ENCODE data around the gene POU6F2. TPM values are rescaled to one million over a fixed set of nuclear protein-coding genes. Genes with fewer than 3 reads are reported as not detected.
"Not testable (repeated sequence)": the region's sequence is repeated elsewhere in the genome, so short reads cannot be mapped to it uniquely, and the experiment has no call there.

POU6F2 gene
- total RNA-seq, 1 experiment from 2014 or later, result 0.27 TPM

DNA sequence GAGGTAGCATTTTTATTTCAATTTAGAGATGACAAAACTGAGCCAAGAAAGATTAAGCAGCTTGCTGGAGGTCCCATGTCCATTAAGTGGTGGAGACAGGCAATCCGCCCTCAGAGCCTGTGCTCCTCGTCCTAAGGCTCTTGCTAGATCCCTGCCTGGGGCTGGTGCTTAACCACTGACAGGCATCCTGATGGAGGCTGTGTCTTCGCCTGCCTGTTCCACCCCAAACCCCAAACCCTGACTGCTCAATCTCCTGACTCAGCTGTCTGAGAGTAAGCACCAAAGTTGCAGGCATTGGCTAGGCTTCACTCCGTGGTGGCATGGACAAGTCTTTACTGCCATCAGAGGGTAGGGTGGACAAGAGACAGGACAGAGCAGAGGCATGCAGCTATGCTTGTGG, 209.4 kb downstream of the POU6F2 start:
- no peaks in the 10 kb centered on the region for H3K9me2 ChIP-seq (ENCODE audit: insufficient read depth)
- DNase-seq (ENCODE audit: low read depth, low spot score), result no peak
- no peak overlapping the region for H3K9ac ChIP-seq (ENCODE audit: low read length)
- ATAC-seq, result no peak
- no peaks in the 10 kb centered on the region for H4K20me1 ChIP-seq (ENCODE audit: insufficient read depth)
- no peaks in the 10 kb centered on the region for H3K79me2 ChIP-seq (ENCODE audit: insufficient read depth, low read length)
- intact Hi-C loops (cut with micrococcal nuclease), result no loop called here
- TF ChIP-seq POLR2A (IDR thresholded peaks at IDR 0.05; ENCODE audit: borderline replicate concordance, extremely low read depth, insufficient read depth, insufficient read length) (no peak), SIN3A (IDR thresholded peaks at IDR 0.05; ENCODE audit: low read depth) (no peak), EZH2 (IDR thresholded peaks at IDR 0.05) (no peak), JUND (IDR thresholded peaks at IDR 0.05) (no peak), POLR2AphosphoS5 (IDR thresholded peaks at IDR 0.05; ENCODE audit: low read depth, low read length) (no peak)
- H3K4me2 ChIP-seq (ENCODE audit: low read length), result no peak overlapping the region
- ChIA-PET POLR2A (no interaction called here), RAD21 (ENCODE audit: low non-redundant PET in 1 of 2, low total read pairs in 2 of 2, uncharacterized antibody in 2 of 2, unreplicated experiment in 2 of 2) (no interaction called here), CTCF (no interaction called here)
- peaks cover 21% of the 10 kb centered on the region for H3K27me3 ChIP-seq (ENCODE audit: insufficient read depth, low read length)
- no peak overlapping the region for H2AFZ ChIP-seq (ENCODE audit: low read depth, low read length, poor library complexity, severe bottlenecking)
- no TSS peak for BruUV-seq (replicated peaks)
- H3K27ac ChIP-seq (ENCODE audit: low read depth, low read length), result no peak overlapping the region
- H3K36me3 ChIP-seq (ENCODE audit: control insufficient read depth in 1 of 2, insufficient read depth in 2 of 2, low read length in 2 of 2), result no peaks in the 10 kb centered on the region
- H3K9me3 ChIP-seq (ENCODE audit: control insufficient read depth in 1 of 2, insufficient read depth in 1 of 2, low read depth in 1 of 2, low read length in 2 of 2), result no peaks in the 10 kb centered on the region
- H3K4me1 ChIP-seq (ENCODE audit: control insufficient read depth in 1 of 2, insufficient read depth in 2 of 2, low read length in 2 of 2), result no peaks in the 10 kb centered on the region
- no peak overlapping the region for H3K4me3 ChIP-seq (replicated peaks in 1 of 2; ENCODE audit: low read depth in 1 of 2, low read length in 2 of 2)

DNA sequence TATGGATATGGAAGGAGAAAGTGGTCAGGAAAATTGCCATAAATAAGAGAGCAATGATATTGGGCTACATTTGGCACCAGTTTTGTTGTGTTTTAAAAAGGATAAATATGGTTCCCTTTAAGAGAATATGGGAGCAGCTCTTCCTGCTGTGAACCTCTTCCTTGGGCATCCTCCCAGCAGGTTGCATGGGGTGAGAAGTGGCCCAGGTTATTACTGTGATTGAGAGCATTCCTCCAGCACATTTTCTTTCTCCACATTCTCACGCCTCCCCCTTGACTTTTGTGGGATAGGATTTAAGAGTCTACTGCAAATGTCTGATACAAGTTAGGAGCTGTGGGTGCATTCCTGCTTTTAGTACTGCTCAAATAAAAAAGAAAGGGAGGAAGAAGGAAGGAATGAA, 214.8 kb downstream of the POU6F2 start:
- POLR2A ChIA-PET, result no interaction called here
- no peaks in the 10 kb centered on the region for H4K20me1 ChIP-seq (ENCODE audit: insufficient read depth)
- peaks cover 13% of the 10 kb centered on the region; the same call in 1 of the 2 replicates for H3K27me3 ChIP-seq (ENCODE audit: insufficient read depth, low read length)
- no peak for TF ChIP-seq ZNF274 (IDR thresholded peaks at IDR 0.05; ENCODE audit: low read depth, low read length)
- TF ChIP-seq RAD21 (IDR thresholded peaks at IDR 0.05; ENCODE audit: low read depth), result no peak
- TF ChIP-seq, protein P1, sequence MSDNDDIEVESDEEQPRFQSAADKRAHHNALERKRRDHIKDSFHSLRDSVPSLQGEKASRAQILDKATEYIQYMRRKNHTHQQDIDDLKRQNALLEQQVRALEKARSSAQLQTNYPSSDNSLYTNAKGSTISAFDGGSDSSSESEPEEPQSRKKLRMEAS (IDR thresholded peaks at IDR 0.05), result no peak
- TF ChIP-seq, protein P2, sequence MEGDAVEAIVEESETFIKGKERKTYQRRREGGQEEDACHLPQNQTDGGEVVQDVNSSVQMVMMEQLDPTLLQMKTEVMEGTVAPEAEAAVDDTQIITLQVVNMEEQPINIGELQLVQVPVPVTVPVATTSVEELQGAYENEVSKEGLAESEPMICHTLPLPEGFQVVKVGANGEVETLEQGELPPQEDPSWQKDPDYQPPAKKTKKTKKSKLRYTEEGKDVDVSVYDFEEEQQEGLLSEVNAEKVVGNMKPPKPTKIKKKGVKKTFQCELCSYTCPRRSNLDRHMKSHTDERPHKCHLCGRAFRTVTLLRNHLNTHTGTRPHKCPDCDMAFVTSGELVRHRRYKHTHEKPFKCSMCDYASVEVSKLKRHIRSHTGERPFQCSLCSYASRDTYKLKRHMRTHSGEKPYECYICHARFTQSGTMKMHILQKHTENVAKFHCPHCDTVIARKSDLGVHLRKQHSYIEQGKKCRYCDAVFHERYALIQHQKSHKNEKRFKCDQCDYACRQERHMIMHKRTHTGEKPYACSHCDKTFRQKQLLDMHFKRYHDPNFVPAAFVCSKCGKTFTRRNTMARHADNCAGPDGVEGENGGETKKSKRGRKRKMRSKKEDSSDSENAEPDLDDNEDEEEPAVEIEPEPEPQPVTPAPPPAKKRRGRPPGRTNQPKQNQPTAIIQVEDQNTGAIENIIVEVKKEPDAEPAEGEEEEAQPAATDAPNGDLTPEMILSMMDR (IDR thresholded peaks at IDR 0.05 in 2 of 3, conservative IDR thresholded peaks at IDR 0.05 in 1 of 3; ENCODE audit: borderline replicate concordance in 1 of 3, insufficient read depth in 1 of 3, low read depth in 2 of 3, low read length in 2 of 3), result no peak
- TF ChIP-seq, protein P3, sequence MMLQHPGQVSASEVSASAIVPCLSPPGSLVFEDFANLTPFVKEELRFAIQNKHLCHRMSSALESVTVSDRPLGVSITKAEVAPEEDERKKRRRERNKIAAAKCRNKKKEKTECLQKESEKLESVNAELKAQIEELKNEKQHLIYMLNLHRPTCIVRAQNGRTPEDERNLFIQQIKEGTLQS (IDR thresholded peaks at IDR 0.05), result no peak
- no peak for TF ChIP-seq JUND (IDR thresholded peaks at IDR 0.05)
- no peaks in the 10 kb centered on the region for H3K79me2 ChIP-seq (ENCODE audit: insufficient read depth, low read length)
- no peak overlapping the region for H3K4me2 ChIP-seq (ENCODE audit: low read length)
- H3K9me3 ChIP-seq (ENCODE audit: control insufficient read depth in 1 of 2, insufficient read depth in 1 of 2, low read depth in 1 of 2, low read length in 2 of 2), result no peaks in the 10 kb centered on the region
- RAD21 ChIA-PET (ENCODE audit: low non-redundant PET in 1 of 2, low total read pairs in 2 of 2, uncharacterized antibody in 2 of 2, unreplicated experiment in 2 of 2), result no interaction called here
- no peak overlapping the region for H3K4me3 ChIP-seq (replicated peaks in 1 of 2; ENCODE audit: low read depth in 1 of 2, low read length in 2 of 2)
- DNase-seq (ENCODE audit: low read depth, low spot score) (no peak), ATAC-seq (no peak)
- no peak overlapping the region for H3K9ac ChIP-seq (ENCODE audit: low read length)
- CTCF ChIA-PET, result no interaction called here
- no TSS peak for BruUV-seq (replicated peaks)
- no peaks in the 10 kb centered on the region for H3K9me2 ChIP-seq (ENCODE audit: insufficient read depth)
- intact Hi-C loops (cut with micrococcal nuclease), result no loop called here
- no peaks in the 10 kb centered on the region for H3K4me1 ChIP-seq (ENCODE audit: control insufficient read depth in 1 of 2, insufficient read depth in 2 of 2, low read length in 2 of 2)
- H2AFZ ChIP-seq (ENCODE audit: low read depth, low read length, poor library complexity, severe bottlenecking), result no peak overlapping the region
- H3K27ac ChIP-seq (ENCODE audit: low read depth, low read length), result no peak overlapping the region
- no peaks in the 10 kb centered on the region for H3K36me3 ChIP-seq (ENCODE audit: control insufficient read depth in 1 of 2, insufficient read depth in 2 of 2, low read length in 2 of 2)

DNA sequence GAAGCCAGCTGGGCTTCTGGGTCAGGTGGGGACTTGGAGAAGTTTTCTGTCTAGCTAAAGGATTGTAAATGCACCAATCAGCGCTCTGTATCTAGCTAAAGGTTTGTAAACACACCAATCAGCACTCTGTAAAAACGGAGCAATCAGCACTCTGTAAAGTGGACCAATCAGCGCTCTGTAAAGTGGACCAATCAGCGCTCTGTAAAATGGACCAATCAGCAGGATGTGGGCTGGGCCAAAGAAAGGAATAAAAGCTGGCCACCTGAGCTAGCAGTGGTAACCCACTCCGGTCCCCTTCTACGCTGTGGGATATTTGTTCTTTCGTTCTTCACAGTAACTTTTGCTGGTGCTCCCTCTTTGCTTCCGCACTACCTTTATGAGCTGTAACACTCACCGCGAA, 216.7 kb downstream of the POU6F2 start:
- H3K9me3 ChIP-seq (ENCODE audit: control insufficient read depth in 1 of 2, insufficient read depth in 1 of 2, low read depth in 1 of 2, low read length in 2 of 2); RAD21 ChIA-PET (ENCODE audit: low non-redundant PET in 1 of 2, low total read pairs in 2 of 2, uncharacterized antibody in 2 of 2, unreplicated experiment in 2 of 2); POLR2A ChIA-PET; CTCF ChIA-PET; H3K79me2 ChIP-seq (ENCODE audit: insufficient read depth, low read length); H3K27ac ChIP-seq (ENCODE audit: low read depth, low read length); H3K4me3 ChIP-seq (replicated peaks in 1 of 2; ENCODE audit: low read depth in 1 of 2, low read length in 2 of 2); H3K9ac ChIP-seq (ENCODE audit: low read length); ATAC-seq; H3K9me2 ChIP-seq (ENCODE audit: insufficient read depth); H3K36me3 ChIP-seq (ENCODE audit: control insufficient read depth in 1 of 2, insufficient read depth in 2 of 2, low read length in 2 of 2); H3K4me1 ChIP-seq (ENCODE audit: control insufficient read depth in 1 of 2, insufficient read depth in 2 of 2, low read length in 2 of 2); DNase-seq (ENCODE audit: low read depth, low spot score); H4K20me1 ChIP-seq (ENCODE audit: insufficient read depth); BruUV-seq (replicated peaks); intact Hi-C loops (cut with micrococcal nuclease); H3K4me2 ChIP-seq (ENCODE audit: low read length); H2AFZ ChIP-seq (ENCODE audit: low read depth, low read length, poor library complexity, severe bottlenecking): not testable (repeated sequence)
- H3K27me3 ChIP-seq (ENCODE audit: insufficient read depth, low read length), result peaks cover 18% of the 10 kb centered on the region; the same call in 1 of the 2 replicates
